PC-9 (cell line): ENCODE results near the gene ZBTB7A. TPM values are rescaled to one million over a fixed set of nuclear protein-coding genes. Genes with fewer than 3 reads are reported as not detected.

Experiments used
- BruUV-seq: library from RNA; stranded (reverse); fragments of 400-500 nt; replicated peaks from 2 replicates; lab custom pipeline; 2021; lab: Mats Ljungman, UMichigan
- CTCF ChIA-PET: fragments of 300-600 bp; sonication (Branson Sonifier 250); formaldehyde crosslinking; loops from one replicate; lab custom pipeline; 2022; ENCODE audit warnings: antibody characterized with exemption; lab: Charles Lee
- POLR2A ChIA-PET: fragments of 300-600 bp; sonication (Branson Sonifier 250); formaldehyde crosslinking; loops from one replicate; lab custom pipeline; 2022; ENCODE audit warnings: antibody characterized with exemption; ENCODE audit not compliant: unreplicated experiment; lab: Charles Lee
- DNase-seq, 2 experiments: peaks; one replicate each; pipeline versions ENCODE4 v3.0.0 to v3.0.0-alpha.2; 2015 to 2022; ENCODE audit warnings: mixed read lengths in 1 of 2
- H2AFZ ChIP-seq: fragments of 200-600 bp; sonication (generic); 2 replicates; pipeline ENCODE4 v1.8.1; 2017; ENCODE audit warnings: antibody characterized with exemption
- H3F3A ChIP-seq: fragments of 200-600 bp; sonication (generic); 2 replicates; pipeline ENCODE4 v1.8.1; 2017; ENCODE audit warnings: antibody characterized with exemption, mild to moderate bottlenecking, low read depth; ENCODE audit not compliant: insufficient read depth
- H3K27ac ChIP-seq: fragments of 200-600 bp; sonication (generic); 2 replicates; pipeline ENCODE4 v1.6.1; 2016; ENCODE audit warnings: mixed run types
- H3K27me3 ChIP-seq: fragments of 200-600 bp; sonication (generic); 2 replicates; pipeline ENCODE4 v1.6.1; 2016; ENCODE audit warnings: low read depth, mixed run types; ENCODE audit not compliant: insufficient read depth
- H3K36me3 ChIP-seq: fragments of 200-600 bp; sonication (generic); 2 replicates; pipeline ENCODE4 v1.6.1; 2016; ENCODE audit warnings: low read depth, mixed run types
- H3K4me1 ChIP-seq: fragments of 200-600 bp; sonication (generic); replicated peaks from 2 replicates; pipeline ENCODE4 v1.6.1; 2016; ENCODE audit warnings: mixed run types; ENCODE audit not compliant: insufficient read depth
- H3K4me2 ChIP-seq: fragments of 200-600 bp; sonication (generic); 2 replicates; pipeline ENCODE4 v1.6.1; 2017; ENCODE audit warnings: mixed run types
- H3K4me3 ChIP-seq: fragments of 200-600 bp; sonication (generic); 2 replicates; pipeline ENCODE4 v1.6.1; 2016; ENCODE audit warnings: mixed run types
- H3K79me2 ChIP-seq: fragments of 200-600 bp; sonication (generic); 2 replicates; pipeline ENCODE4 v1.6.1; 2017; ENCODE audit warnings: low read depth, mixed run types
- H3K9me2 ChIP-seq: fragments of 200-600 bp; sonication (generic); 2 replicates; pipeline ENCODE4 v1.8.1; 2017; ENCODE audit warnings: mild to moderate bottlenecking; ENCODE audit not compliant: insufficient read depth
- H3K9me3 ChIP-seq: fragments of 200-600 bp; sonication (generic); 2 replicates; pipeline ENCODE4 v1.8.1; 2016; ENCODE audit warnings: low read depth; ENCODE audit not compliant: insufficient read depth
- H4K20me1 ChIP-seq: fragments of 200-600 bp; sonication (generic); 2 replicates; pipeline ENCODE4 v1.8.1; 2017; ENCODE audit not compliant: insufficient read depth
- EZH2 ChIP-seq: fragments of 200-600 bp; sonication (generic); IDR thresholded peaks from 2 replicates; pipeline ENCODE4 v1.8.0; 2017; ENCODE audit warnings: antibody characterized with exemption, low read depth
- intact Hi-C: fragments of 100-400 bp; cut with micrococcal nuclease; formaldehyde crosslinking; loops from one replicate; pipeline ENCODE4 v1.10.0; 2022; ENCODE audit not compliant: unreplicated experiment
- total RNA-seq: library from RNA; stranded (reverse); gene quantifications from 2 replicates; pipeline ENCODE4 v1.2.3, GENCODE V29; 2021
- TF ChIP-seq, protein P1 (sequence below): fragments of 200-600 bp; sonication (generic); conservative IDR thresholded peaks from 2 replicates; pipeline ENCODE4 v1.6.1; 2017; ENCODE audit warnings: mixed run types, antibody characterized with exemption, mild to moderate bottlenecking, moderate library complexity

The ZBTB7A gene
- total RNA-seq, 1 experiment from 2014 or later, result 41.2 TPM

- ChIA-PET CTCF (no interaction called here), POLR2A (no interaction called here)
- H3K79me2 ChIP-seq, result no peaks in the 10 kb centered on the region
- H3F3A ChIP-seq, result peaks cover 29% of the 10 kb centered on the region; the same call in 1 of the 2 replicates
- TF ChIP-seq, protein P1, sequence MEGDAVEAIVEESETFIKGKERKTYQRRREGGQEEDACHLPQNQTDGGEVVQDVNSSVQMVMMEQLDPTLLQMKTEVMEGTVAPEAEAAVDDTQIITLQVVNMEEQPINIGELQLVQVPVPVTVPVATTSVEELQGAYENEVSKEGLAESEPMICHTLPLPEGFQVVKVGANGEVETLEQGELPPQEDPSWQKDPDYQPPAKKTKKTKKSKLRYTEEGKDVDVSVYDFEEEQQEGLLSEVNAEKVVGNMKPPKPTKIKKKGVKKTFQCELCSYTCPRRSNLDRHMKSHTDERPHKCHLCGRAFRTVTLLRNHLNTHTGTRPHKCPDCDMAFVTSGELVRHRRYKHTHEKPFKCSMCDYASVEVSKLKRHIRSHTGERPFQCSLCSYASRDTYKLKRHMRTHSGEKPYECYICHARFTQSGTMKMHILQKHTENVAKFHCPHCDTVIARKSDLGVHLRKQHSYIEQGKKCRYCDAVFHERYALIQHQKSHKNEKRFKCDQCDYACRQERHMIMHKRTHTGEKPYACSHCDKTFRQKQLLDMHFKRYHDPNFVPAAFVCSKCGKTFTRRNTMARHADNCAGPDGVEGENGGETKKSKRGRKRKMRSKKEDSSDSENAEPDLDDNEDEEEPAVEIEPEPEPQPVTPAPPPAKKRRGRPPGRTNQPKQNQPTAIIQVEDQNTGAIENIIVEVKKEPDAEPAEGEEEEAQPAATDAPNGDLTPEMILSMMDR, result no peak
- TF ChIP-seq EZH2, result no peak
- no peak overlapping the region for H2AFZ ChIP-seq
- no peaks in the 10 kb centered on the region for H3K9me2 ChIP-seq
- H3K27me3 ChIP-seq, result no peaks in the 10 kb centered on the region
- intact Hi-C loops, result no loop called here
- no peaks in the 10 kb centered on the region for H3K36me3 ChIP-seq
- H3K4me3 ChIP-seq, result no peak overlapping the region
- H4K20me1 ChIP-seq, result no peaks in the 10 kb centered on the region
- H3K4me2 ChIP-seq, result no peak overlapping the region
- no peaks in the 10 kb centered on the region for H3K9me3 ChIP-seq
- DNase-seq, result no peak
- BruUV-seq, result no TSS peak
- peaks cover 28% of the 10 kb centered on the region for H3K4me1 ChIP-seq
- H3K27ac ChIP-seq, result no peak overlapping the region
These were observed 14.9 kb upstream of the ZBTB7A start for GRCh38 chr19:4081441-4082129.

- CTCF ChIA-PET, result no interaction called here
- intact Hi-C loops, result no loop called here
- no peaks in the 10 kb centered on the region for H3K27me3 ChIP-seq
- H3K9me2 ChIP-seq, result no peaks in the 10 kb centered on the region
- H3K36me3 ChIP-seq, result no peaks in the 10 kb centered on the region
- no peak for TF ChIP-seq EZH2
- TF ChIP-seq, protein P1, result no peak
- no peaks in the 10 kb centered on the region for H3K9me3 ChIP-seq
- DNase-seq, result no peak
- peaks cover 23% of the 10 kb centered on the region; the same call in 1 of the 2 replicates for H3F3A ChIP-seq
- no peak overlapping the region for H3K4me3 ChIP-seq
- H3K4me2 ChIP-seq, result no peak overlapping the region
- no peaks in the 10 kb centered on the region for H4K20me1 ChIP-seq
- no peak overlapping the region for H3K27ac ChIP-seq
- no TSS peak for BruUV-seq
- POLR2A ChIA-PET, result no interaction called here
- no peaks in the 10 kb centered on the region for H3K79me2 ChIP-seq
- H3K4me1 ChIP-seq, result peaks cover 20% of the 10 kb centered on the region
- H2AFZ ChIP-seq, result no peak overlapping the region
These were observed 13.8 kb upstream of the ZBTB7A start for GRCh38 chr19:4080473-4080872.

DNA sequence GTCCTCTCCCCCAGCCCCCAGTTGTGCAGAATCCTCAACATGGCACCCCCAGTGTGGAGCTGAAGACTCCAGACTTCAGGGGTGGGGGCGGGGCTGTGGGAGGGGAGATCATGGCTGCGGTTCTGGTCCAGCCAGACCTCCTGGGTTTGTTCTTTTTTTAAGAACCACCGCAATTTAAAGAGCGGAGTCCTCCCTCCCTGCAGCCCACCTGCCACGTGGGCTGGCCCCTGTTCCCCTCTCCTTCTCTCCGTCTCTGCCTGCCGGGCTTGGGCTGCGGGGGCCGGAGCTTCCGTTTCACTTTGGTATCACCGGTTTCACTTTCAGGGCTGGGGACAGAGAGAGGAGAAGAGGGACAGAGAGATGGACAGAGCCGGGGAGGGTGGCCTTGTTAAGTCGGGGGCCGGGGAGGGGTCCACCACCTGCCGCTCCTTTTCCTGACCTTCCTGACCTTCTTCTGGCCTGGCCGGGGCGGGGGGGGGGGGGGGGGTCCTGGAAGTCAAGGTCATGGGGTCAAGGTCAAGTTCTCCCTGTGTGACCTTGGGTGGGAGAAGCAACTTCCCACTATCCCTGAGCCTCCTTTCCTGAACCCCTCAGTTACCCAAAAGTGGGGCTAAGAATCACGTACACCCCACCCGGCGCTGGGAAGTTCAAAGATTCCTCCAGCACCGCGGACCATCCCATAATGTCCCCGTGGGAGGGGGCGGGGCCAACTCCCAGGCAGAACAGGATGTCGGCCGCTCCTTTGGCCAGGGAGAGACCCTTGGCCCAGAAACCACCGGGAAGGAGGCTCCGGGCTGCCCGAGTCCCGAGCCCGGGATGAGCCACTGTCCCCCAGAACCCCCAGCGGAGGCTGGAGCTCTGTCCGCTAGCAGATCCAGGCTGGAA is 11.3 kb upstream of the ZBTB7A start:
- Histone ChIP-seq H2AFZ (no peak overlapping the region), H3K4me3 (no peak overlapping the region), H3F3A (peaks cover 7% of the 10 kb centered on the region; the same call in 1 of the 2 replicates), H3K27ac (no peak overlapping the region), H3K4me2 (no peak overlapping the region), H3K9me2 (no peaks in the 10 kb centered on the region), H3K9me3 (no peaks in the 10 kb centered on the region), H3K36me3 (no peaks in the 10 kb centered on the region), H3K4me1 (peaks cover 2% of the 10 kb centered on the region; the same call in 1 of the 2 replicates), H3K79me2 (no peaks in the 10 kb centered on the region), H3K27me3 (no peaks in the 10 kb centered on the region), H4K20me1 (no peaks in the 10 kb centered on the region)
- no TSS peak for BruUV-seq
- CTCF ChIA-PET, result interaction anchor here (0.6 kb wide), 1 partner anchor 51 kb away, joined by 7 read pairs; no protein-coding TSS in a partner anchor
- no peak for DNase-seq
- intact Hi-C loops, result no loop called here
- TF ChIP-seq, protein P1, result no peak
- no peak for TF ChIP-seq EZH2
- POLR2A ChIA-PET, result interaction anchor here (0.6 kb wide), 1 partner anchor 62 kb away, joined by 3 read pairs; no protein-coding TSS in a partner anchor
